Ectodermal cell (in vitro differentiated cells): Measurements from ENCODE around the gene MARF1.
"Not testable (repeated sequence)": the region's sequence is repeated elsewhere in the genome, so short reads cannot be mapped to it uniquely, and the experiment has no call there.

Source experiments
- H3K27ac ChIP-seq: 2 replicates; pipeline ENCODE4 v1.7.0; 2013; ENCODE audit warnings: mild to moderate bottlenecking, low read depth, low read length; ENCODE audit not compliant: insufficient read depth, poor library complexity, severe bottlenecking
- H3K27me3 ChIP-seq: 2 replicates; pipeline ENCODE4 v1.7.0; 2013; ENCODE audit warnings: mild to moderate bottlenecking, low read length; ENCODE audit not compliant: insufficient read depth, control insufficient read depth, poor library complexity, severe bottlenecking
- H3K36me3 ChIP-seq: one replicate; pipeline ENCODE4 v1.7.0; 2013; ENCODE audit warnings: low read length; ENCODE audit not compliant: control insufficient read depth, insufficient read depth
- H3K4me1 ChIP-seq: one replicate; pipeline ENCODE4 v1.7.0; 2013; ENCODE audit warnings: low read length; ENCODE audit not compliant: control insufficient read depth, insufficient read depth
- H3K4me3 ChIP-seq: 2 replicates; pipeline ENCODE4 v1.7.0; 2013; ENCODE audit warnings: low read depth, low read length, control low read depth; ENCODE audit not compliant: insufficient read depth
- H3K9me3 ChIP-seq: 2 replicates; pipeline ENCODE4 v1.7.0; 2013; ENCODE audit warnings: mild to moderate bottlenecking, low read length, moderate library complexity; ENCODE audit not compliant: control insufficient read depth
- WGBS, 2 experiments: methylation state at CpG; one replicate each; pipeline ENCODE4 v1.1.7; 2013; ENCODE audit warnings: missing lambda C conversion rate in 2 of 2; 5-methylcytosine and 5-hydroxymethylcytosine counted together

The MARF1 gene

DNA sequence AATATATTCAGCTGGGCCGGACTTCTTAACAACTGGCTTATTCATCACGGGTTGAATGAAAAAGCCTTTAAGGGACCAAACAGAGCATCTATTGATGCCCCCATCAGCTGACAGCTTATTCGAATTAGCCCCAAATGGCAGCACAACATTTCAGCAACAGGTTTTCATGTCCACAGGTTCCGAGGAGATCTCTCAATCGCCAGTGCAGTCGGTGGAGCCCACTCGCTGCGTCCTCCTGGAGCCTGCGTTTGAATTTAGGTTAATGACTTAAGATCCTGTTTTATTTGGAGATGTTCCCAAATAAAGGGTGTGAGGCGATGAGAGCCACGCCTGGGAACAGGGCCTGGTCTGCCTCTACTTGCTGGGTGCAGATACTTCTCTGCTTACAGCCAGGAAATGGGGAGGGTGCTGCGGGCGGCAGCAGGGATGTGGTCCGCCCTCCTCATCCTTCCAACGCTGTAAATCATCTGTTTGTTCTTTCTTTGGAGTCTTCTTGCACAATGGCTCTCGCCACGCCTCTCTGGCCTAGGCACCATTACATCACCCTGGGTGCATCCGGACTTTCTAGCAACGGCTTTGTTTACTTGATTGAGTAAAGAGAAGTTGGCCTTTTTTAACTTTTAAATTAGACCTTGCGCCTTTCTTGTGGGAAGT is 29.7 kb upstream of the MARF1 start:
- WGBS, 2 experiments, result 91 to 92% methylated on average over 20 of the region's 20 CpGs
- Histone ChIP-seq H3K4me1 (no peaks in the 10 kb centered on the region), H3K36me3 (peaks cover 9% of the 10 kb centered on the region), H3K4me3 (no peak overlapping the region), H3K27ac (no peak overlapping the region), H3K9me3 (no peaks in the 10 kb centered on the region), H3K27me3 (no peaks in the 10 kb centered on the region)

DNA sequence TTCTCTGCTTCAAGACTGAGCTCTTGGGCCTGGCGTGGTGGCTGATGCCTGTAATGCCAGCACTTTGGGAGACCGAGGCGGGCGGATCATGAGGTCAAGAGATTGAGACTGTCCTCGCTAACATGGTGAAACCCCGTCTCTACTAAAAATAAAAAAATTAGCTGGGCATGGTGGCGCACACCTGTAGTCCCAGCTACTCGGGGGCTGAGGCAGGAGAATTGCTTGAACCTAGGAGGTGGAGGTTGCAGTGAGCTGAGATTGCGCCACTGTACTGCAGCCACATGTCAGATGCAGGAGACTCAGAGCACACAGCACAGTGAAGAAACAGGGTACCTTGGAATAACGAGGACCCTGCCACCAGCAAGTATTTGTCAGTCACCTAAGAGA is 29.2 kb upstream of the MARF1 start:
- H3K9me3 ChIP-seq, H3K4me3 ChIP-seq, H3K27me3 ChIP-seq, H3K4me1 ChIP-seq, H3K27ac ChIP-seq: not testable (repeated sequence)
- WGBS, 2 experiments, result 90 to 95% methylated on average over 10 of the region's 10 CpGs
- H3K36me3 ChIP-seq, result peaks cover 14% of the 10 kb centered on the region

DNA sequence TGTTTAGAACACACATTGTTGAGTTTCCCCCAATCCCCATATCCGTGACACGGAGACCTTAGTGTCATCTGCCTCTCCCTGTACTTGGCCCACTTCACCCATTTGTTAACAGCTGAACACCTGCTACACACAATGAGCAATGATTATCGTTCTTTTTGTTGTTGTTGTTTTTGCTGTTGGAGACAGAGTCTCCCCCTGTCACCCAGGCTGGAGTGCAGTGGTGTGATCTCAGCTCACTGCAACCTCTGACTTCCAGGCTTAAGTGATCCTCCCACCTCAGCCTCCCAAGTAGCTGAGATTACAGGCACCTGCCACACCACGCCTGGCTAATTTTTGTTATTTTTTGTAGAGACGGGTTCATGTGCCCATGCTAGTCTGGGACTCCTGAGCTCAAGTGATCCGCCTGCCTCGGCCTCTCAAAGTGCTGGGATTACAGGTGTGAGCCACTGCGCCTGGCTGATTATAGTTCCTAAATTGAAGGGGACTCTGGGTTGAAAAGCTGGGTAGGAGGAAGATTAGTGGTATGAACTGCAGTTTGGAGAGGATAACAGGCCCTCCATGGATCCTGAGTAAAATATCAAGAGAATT is 28.7 kb upstream of the MARF1 start:
- H3K27ac ChIP-seq, result no peak overlapping the region
- no peaks in the 10 kb centered on the region for H3K4me1 ChIP-seq
- 93 to 94% methylated on average over 8 of the region's 8 CpGs for WGBS, 2 experiments
- H3K36me3 ChIP-seq, result peaks cover 18% of the 10 kb centered on the region
- H3K27me3 ChIP-seq, result no peaks in the 10 kb centered on the region
- H3K9me3 ChIP-seq, result no peaks in the 10 kb centered on the region
- no peak overlapping the region for H3K4me3 ChIP-seq

DNA sequence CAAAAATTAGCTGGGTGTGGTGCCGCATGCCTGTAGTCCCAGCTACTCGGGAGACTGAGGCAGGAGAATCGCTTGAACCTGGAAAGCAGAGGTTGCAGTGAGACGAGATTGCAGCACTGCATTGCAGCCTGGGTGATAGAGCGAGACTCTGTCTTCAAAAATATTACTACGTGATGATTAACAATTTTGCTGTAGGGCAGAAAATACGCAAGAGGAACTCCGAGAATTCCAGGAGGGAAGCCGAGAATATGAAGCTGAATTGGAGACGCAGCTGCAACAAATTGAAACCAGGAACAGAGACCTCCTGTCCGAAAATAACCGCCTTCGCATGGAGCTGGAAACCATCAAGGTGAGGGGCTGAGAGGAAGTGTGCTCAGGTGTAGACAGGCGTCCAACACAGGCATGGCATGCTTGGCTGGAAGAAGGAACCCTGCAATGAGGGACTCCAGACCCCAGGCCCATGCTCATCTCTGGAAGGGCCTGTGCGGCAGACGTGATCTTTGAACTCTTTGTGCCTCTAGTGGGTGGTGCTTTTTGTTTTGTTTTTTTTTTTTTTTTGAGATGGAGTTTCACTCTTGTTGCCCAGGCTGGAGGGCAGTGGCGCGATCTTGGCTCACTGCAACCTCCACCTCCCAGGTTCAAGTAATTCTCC is 24.3 kb upstream of the MARF1 start:
- no peaks in the 10 kb centered on the region for H3K27me3 ChIP-seq
- no peak overlapping the region for H3K4me3 ChIP-seq
- H3K36me3 ChIP-seq, result peaks cover 28% of the 10 kb centered on the region
- WGBS, 2 experiments, result 92 to 96% methylated on average over 15 to 17 of the region's 18 CpGs
- H3K9me3 ChIP-seq, result no peaks in the 10 kb centered on the region
- no peak overlapping the region for H3K27ac ChIP-seq
- H3K4me1 ChIP-seq, result no peaks in the 10 kb centered on the region

DNA sequence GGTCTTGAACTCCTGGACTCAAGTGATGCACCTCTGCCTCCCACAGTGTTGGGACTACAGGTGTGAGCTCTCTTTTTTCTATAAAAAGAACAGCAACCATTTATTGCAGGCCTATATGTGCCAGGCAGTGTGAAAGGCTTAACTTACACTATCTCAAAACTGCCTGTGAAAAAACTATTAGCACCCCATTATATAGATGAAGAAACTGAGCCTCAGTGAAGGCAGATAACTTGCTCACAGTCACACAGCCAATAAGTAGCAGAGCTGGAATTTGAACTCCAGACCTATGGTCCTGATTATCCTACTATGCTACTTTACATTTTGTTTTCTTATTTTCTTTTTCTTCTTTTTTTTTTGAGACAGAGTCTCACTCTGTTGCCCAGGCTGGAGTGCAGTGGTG is 22.2 kb upstream of the MARF1 start:
- H3K4me3 ChIP-seq, result no peak overlapping the region
- no peaks in the 10 kb centered on the region for H3K9me3 ChIP-seq
- H3K36me3 ChIP-seq, result peaks cover 28% of the 10 kb centered on the region
- no peaks in the 10 kb centered on the region for H3K27me3 ChIP-seq
- no peak overlapping the region for H3K27ac ChIP-seq
- peaks cover 5% of the 10 kb centered on the region for H3K4me1 ChIP-seq

DNA sequence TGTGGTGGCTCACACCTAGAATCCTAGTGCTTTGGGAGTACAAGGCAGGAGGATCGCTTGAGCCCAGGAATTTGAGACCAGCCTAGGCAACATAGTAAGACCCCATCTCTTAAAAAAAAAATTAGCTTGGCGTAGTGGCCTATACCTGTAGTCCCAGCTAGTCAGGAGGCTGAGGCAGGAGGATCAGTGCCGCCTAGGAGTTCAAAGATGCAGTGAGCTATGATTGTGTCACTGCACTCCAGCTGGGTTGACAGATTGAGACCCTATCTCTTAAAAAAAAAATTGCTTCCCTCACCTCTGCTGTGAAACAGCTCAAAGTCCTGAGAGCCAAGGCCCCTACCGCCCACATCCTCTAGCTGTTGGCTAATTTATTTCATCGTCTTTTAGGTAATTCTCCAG is 17.2 kb upstream of the MARF1 start:
- no peaks in the 10 kb centered on the region for H3K27me3 ChIP-seq
- peaks cover 5% of the 10 kb centered on the region for H3K4me1 ChIP-seq
- H3K36me3 ChIP-seq, result peaks cover 4% of the 10 kb centered on the region
- no peak overlapping the region for H3K27ac ChIP-seq
- H3K9me3 ChIP-seq, result no peaks in the 10 kb centered on the region
- H3K4me3 ChIP-seq, result no peak overlapping the region
- WGBS, 2 experiments, result 91 to 97% methylated on average over 5 of the region's 5 CpGs

DNA sequence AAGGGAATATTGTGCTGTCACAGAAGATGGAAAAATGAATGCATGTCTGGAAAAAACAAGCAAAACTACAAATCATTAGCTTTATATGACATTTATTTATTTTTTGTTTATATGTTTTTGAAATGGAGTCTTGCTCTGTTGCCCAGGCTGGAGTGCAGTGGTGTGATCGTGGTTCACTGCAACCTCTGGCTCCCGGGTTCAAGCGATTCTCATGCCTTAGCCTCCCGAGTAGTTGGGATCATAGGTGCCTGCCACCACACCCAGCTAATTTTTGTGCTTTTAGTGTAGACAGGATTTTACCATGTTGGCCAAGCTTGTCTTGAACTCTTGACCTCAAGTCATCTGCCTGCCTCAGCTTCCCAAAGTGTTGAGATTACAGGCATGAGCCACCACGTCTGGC is 15.6 kb upstream of the MARF1 start:
- Histone ChIP-seq H3K9me3 (no peaks in the 10 kb centered on the region), H3K36me3 (no peaks in the 10 kb centered on the region), H3K4me3 (no peak overlapping the region), H3K4me1 (peaks cover 5% of the 10 kb centered on the region), H3K27ac (no peak overlapping the region), H3K27me3 (no peaks in the 10 kb centered on the region)
- 92 to 93% methylated on average over 5 of the region's 5 CpGs for WGBS, 2 experiments

DNA sequence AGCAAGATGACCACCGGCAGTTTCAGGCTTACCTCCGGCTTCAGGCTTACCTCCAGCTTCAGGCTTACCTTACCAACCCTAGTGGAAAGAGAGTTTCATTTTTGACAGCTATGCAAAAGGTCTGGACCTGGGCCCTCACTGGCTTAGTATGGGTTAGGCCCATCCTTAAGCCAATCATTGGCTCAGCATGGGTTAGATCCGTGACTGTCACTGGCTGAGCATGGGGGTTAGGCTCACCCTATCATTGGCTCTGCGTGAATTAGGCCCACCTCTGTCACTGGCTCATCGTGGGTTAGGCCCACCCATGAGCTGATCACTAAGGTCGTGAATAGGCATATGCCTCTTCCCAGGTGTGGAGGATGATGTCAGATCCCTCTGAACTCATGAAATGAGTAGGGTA is 15.2 kb upstream of the MARF1 start:
- Histone ChIP-seq H3K9me3 (no peaks in the 10 kb centered on the region), H3K27me3 (no peaks in the 10 kb centered on the region), H3K36me3 (no peaks in the 10 kb centered on the region), H3K4me3 (no peak overlapping the region), H3K4me1 (peaks cover 5% of the 10 kb centered on the region), H3K27ac (no peak overlapping the region)
- 89% methylated on average over 6 of the region's 6 CpGs for WGBS, 2 experiments

DNA sequence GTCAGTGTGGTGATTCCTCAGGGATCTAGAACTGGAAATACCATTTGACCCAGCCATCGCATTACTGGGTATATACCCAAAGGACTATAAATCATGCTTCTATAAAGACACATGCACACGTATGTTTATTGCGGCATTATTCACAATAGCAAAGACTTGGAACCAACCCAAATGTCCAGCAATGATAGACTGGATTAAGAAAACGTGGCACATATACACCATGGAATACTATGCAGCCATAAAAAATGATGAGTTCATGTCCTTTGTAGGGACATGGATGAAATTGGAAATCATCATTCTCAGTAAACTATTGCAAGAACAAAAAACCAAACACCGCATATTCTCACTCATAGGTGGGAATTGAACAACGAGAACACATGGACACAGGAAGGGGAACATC is 12.6 kb upstream of the MARF1 start:
- H3K4me3 ChIP-seq, H3K27me3 ChIP-seq, H3K27ac ChIP-seq, H3K36me3 ChIP-seq, H3K4me1 ChIP-seq, H3K9me3 ChIP-seq: not testable (repeated sequence)
- WGBS, 2 experiments, result no CpG with 5 or more reads among the region's 6 CpGs

DNA sequence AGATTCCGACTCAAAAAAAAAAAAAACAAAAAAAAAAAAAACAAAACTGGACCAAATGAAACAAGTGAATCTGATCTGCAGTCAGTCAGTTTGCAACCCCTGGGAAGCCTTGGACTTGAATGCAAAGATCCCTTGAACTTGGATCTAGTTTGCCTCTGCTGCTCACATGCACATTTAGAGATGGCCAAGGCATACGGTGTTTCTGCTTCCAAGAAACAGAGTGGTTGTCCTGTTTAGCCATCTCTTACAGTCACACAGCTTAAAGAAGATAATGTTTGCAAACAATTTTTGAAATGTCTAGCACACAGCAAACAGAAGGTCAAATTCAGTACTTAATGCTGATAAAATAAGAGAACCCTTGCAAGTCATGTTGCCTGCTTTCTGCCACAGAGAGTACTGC is 11.6 kb upstream of the MARF1 start:
- Histone ChIP-seq H3K4me3 (no peak overlapping the region), H3K36me3 (no peaks in the 10 kb centered on the region), H3K9me3 (no peaks in the 10 kb centered on the region), H3K27ac (no peak overlapping the region), H3K27me3 (no peaks in the 10 kb centered on the region), H3K4me1 (peaks cover 4% of the 10 kb centered on the region)
- 94 to 97% methylated on average over 2 of the region's 2 CpGs for WGBS, 2 experiments
